GM06990 (cell line): Measurements from ENCODE around the gene THSD7B.
A peak's percentile ranks its signal among the peaks of the same experiment; 100 is the strongest.

Experiments
- DNase-seq: peaks from one replicate; pipeline ENCODE4 v3.0.0-alpha.2; 2011; ENCODE audit not compliant: insufficient read length; ENCODE audit errors: extremely low read depth
- H3K27me3 ChIP-seq: replicated peaks from 2 replicates; pipeline ENCODE4 v1.6.0; 2011; ENCODE audit warnings: low read length; ENCODE audit not compliant: control insufficient read depth, insufficient read depth
- H3K36me3 ChIP-seq: 2 replicates; pipeline ENCODE4 v1.5.1; 2011; ENCODE audit warnings: low read length; ENCODE audit not compliant: control insufficient read depth, insufficient read depth
- H3K4me3 ChIP-seq: replicated peaks from 2 replicates; pipeline ENCODE4 v1.5.1; 2011; ENCODE audit warnings: low read depth, mild to moderate bottlenecking, control low read depth, low read length
- CTCF ChIP-seq: IDR thresholded peaks from 2 replicates; pipeline ENCODE4 v1.5.1; 2011; ENCODE audit warnings: low read length, control low read depth, mild to moderate bottlenecking, inconsistent platforms; ENCODE audit not compliant: insufficient read depth, poor library complexity, severe bottlenecking

Gene THSD7B

DNA sequence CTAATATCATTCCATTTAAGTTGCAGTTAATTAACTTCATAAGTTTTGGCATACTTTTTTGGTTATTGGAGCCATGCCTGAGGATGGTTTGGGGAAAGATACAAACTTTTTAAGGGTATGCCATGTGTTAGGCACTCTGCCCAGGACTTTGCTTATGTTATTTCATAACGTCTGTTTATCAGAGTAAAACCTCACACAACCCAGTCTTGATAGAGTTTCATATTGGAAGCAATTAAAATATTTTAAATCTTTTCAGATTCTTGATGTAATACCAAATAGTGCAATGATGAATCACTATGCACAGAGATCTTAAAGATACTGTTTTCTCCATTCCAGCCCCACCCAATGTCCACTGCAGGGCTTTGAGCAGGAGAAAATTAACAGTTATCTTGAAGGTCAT is 669.8 kb downstream of the THSD7B start:
- Histone ChIP-seq H3K27me3 (no peaks in the 10 kb centered on the region), H3K4me3 (no peak overlapping the region), H3K36me3 (no peaks in the 10 kb centered on the region)
- no peak for DNase-seq
- no peak for TF ChIP-seq CTCF

- H3K4me3 ChIP-seq: no peak overlapping the region
- no peak for DNase-seq
- TF ChIP-seq CTCF: no peak
- no peaks in the 10 kb centered on the region for H3K27me3 ChIP-seq
- H3K36me3 ChIP-seq: no peaks in the 10 kb centered on the region
Measured at GRCh38 chr2:137437386-137437785, 672.0 kb downstream of the THSD7B start.

DNA sequence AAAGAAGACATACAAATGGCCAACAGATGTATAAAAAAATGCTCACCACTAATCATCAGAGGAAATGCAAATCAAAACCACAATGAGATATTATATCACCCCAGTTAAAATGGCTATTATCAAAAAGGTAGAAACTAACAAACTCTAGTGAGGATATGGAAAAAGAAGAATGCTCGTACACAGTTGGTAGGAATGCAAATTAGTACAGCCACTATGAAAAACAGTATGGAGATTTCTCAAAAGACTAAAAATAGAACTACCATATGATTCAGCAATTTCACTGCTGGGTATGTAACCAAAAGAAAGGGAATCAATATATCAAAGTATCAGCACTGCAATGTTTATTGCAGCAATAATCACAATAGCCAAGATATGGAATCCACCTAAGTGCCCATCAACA is 679.6 kb downstream of the THSD7B start:
- Histone ChIP-seq H3K36me3 (no peaks in the 10 kb centered on the region), H3K27me3 (no peaks in the 10 kb centered on the region), H3K4me3 (no peak overlapping the region)
- TF ChIP-seq CTCF: no peak
- DNase-seq: no peak

DNA sequence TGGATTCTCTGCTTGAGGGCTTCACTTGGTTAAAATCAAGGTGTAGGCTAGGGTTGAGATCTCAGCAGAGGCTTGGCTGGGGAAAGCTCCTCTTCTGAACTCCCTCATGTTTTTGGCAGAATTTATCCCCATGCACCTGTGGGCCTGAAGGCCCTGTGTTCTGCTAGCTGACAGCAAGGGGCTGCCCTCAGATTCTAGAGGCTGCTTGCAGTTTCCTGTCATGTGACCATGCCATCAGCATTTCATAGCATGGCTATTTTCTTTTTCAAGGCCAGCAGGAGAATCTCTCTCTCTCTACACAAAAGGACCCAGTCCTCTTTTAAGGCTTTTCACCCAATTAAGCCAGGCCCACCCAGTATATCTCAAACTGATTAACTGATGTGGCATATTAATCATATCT is 684.1 kb downstream of the THSD7B start:
- Histone ChIP-seq H3K4me3 (no peak overlapping the region), H3K27me3 (no peaks in the 10 kb centered on the region), H3K36me3 (no peaks in the 10 kb centered on the region)
- DNase-seq: no peak
- no peak for TF ChIP-seq CTCF

GRCh38 chr2:137454886-137455285 is 689.5 kb downstream of the THSD7B start:
- no peak for DNase-seq
- TF ChIP-seq CTCF: no peak
- Histone ChIP-seq H3K36me3 (no peaks in the 10 kb centered on the region), H3K27me3 (no peaks in the 10 kb centered on the region), H3K4me3 (no peak overlapping the region)

- no peak for DNase-seq
- no peaks in the 10 kb centered on the region for H3K27me3 ChIP-seq
- no peak overlapping the region for H3K4me3 ChIP-seq
- TF ChIP-seq CTCF: peak; percentile 78
- no peaks in the 10 kb centered on the region for H3K36me3 ChIP-seq
Measured at GRCh38 chr2:137467246-137467862, 702.0 kb downstream of the THSD7B start.
